Trophoblast cell (in vitro differentiated cells and primary cell): ENCODE measurements around the gene C17orf58.
"Not testable (repeated sequence)": the region's sequence is repeated elsewhere in the genome, so short reads cannot be mapped to it uniquely, and the experiment has no call there.

Experiments used
- DNase-seq, 2 donors: peaks; one replicate each; pipeline ENCODE4 v3.0.0-alpha.2; 2016
- H2AFZ ChIP-seq: 2 replicates; pipeline ENCODE4 v1.6.1; 2013; ENCODE audit warnings: low read length, moderate library complexity, mild to moderate bottlenecking; ENCODE audit not compliant: insufficient read depth, poor library complexity
- H2AK5ac ChIP-seq: 2 replicates; pipeline ENCODE4 v1.6.1; 2013; ENCODE audit warnings: mild to moderate bottlenecking, low read length
- H2BK120ac ChIP-seq: 2 replicates; pipeline ENCODE4 v1.6.1; 2013; ENCODE audit warnings: low read length, mild to moderate bottlenecking, moderate library complexity; ENCODE audit not compliant: insufficient read depth, poor library complexity
- H2BK12ac ChIP-seq: 2 replicates; pipeline ENCODE4 v1.6.1; 2013; ENCODE audit warnings: mild to moderate bottlenecking, low read length, moderate library complexity
- H2BK5ac ChIP-seq: 2 replicates; pipeline ENCODE4 v1.6.1; 2013; ENCODE audit warnings: low read length, low read depth, moderate library complexity, mild to moderate bottlenecking; ENCODE audit not compliant: poor library complexity
- H3K14ac ChIP-seq: 2 replicates; pipeline ENCODE4 v1.6.1; 2013; ENCODE audit warnings: mild to moderate bottlenecking, low read length
- H3K18ac ChIP-seq: 2 replicates; pipeline ENCODE4 v1.6.1; 2013; ENCODE audit warnings: mild to moderate bottlenecking, low read length
- H3K23ac ChIP-seq: 2 replicates; pipeline ENCODE4 v1.6.1; 2013; ENCODE audit warnings: low read length
- H3K27ac ChIP-seq: 2 replicates; pipeline ENCODE4 v1.5.1; 2013; ENCODE audit warnings: low read depth, mild to moderate bottlenecking, inconsistent platforms, low read length, moderate library complexity
- H3K27me3 ChIP-seq: 2 replicates; pipeline ENCODE4 v1.6.1; 2013; ENCODE audit warnings: inconsistent platforms, mild to moderate bottlenecking, low read length, moderate library complexity; ENCODE audit not compliant: insufficient read depth
- H3K36me3 ChIP-seq, 2 experiments: 1 replicate in 1 of 2; 2 replicates in 1 of 2; pipeline ENCODE4 v1.6.1; 2013; ENCODE audit warnings: low read length in 2 of 2, mild to moderate bottlenecking in 2 of 2, moderate library complexity in 1 of 2; ENCODE audit not compliant: insufficient read depth in 2 of 2, control insufficient read depth in 1 of 2
- H3K4ac ChIP-seq: 2 replicates; pipeline ENCODE4 v1.6.1; 2013; ENCODE audit warnings: low read depth, mild to moderate bottlenecking, low read length, moderate library complexity
- H3K4me1 ChIP-seq, 2 experiments: 1 replicate in 1 of 2; 2 replicates in 1 of 2; pipeline ENCODE4 v1.6.1; 2013; ENCODE audit warnings: low read length in 2 of 2, mild to moderate bottlenecking in 2 of 2, moderate library complexity in 1 of 2; ENCODE audit not compliant: insufficient read depth in 2 of 2, control insufficient read depth in 1 of 2
- H3K4me2 ChIP-seq: 2 replicates; pipeline ENCODE4 v1.6.1; 2013; ENCODE audit warnings: inconsistent platforms, mild to moderate bottlenecking, low read length, moderate library complexity
- H3K4me3 ChIP-seq: 2 replicates; pipeline ENCODE4 v1.5.1; 2013; ENCODE audit warnings: mild to moderate bottlenecking, low read depth, low read length, inconsistent platforms
- H3K79me1 ChIP-seq: one replicate; pipeline ENCODE4 v1.6.1; 2013; ENCODE audit warnings: low read length
- H3K79me2 ChIP-seq: 2 replicates; pipeline ENCODE4 v1.6.1; 2013; ENCODE audit warnings: low read length, mild to moderate bottlenecking; ENCODE audit not compliant: control insufficient read depth, insufficient read depth, poor library complexity
- H3K9ac ChIP-seq: 2 replicates; pipeline ENCODE4 v1.6.1; 2013; ENCODE audit warnings: mild to moderate bottlenecking, low read length
- H3K9me3 ChIP-seq: 2 replicates; pipeline ENCODE4 v1.6.1; 2013; ENCODE audit warnings: low read depth, mild to moderate bottlenecking, control low read depth, inconsistent platforms, low read length; ENCODE audit not compliant: insufficient read depth
- H4K12ac ChIP-seq: 2 replicates; pipeline ENCODE4 v1.6.1; 2013; ENCODE audit warnings: low read depth, mild to moderate bottlenecking, low read length, moderate library complexity
- H4K8ac ChIP-seq: 2 replicates; pipeline ENCODE4 v1.6.1; 2013; ENCODE audit warnings: low read depth, mild to moderate bottlenecking, low read length, moderate library complexity
- H4K91ac ChIP-seq: one replicate; pipeline ENCODE4 v1.6.1; 2013; ENCODE audit warnings: low read depth, mild to moderate bottlenecking, low read length, moderate library complexity
- WGBS: extraction: QIAGEN DNeasy Blood & Tissue Kit; methylation state at CpG from one replicate; pipeline ENCODE4 v1.1.7; 2013; ENCODE audit warnings: missing lambda C conversion rate; ENCODE audit not compliant: insufficient read length, insufficient coverage; ENCODE audit errors: extremely low coverage; 5-methylcytosine and 5-hydroxymethylcytosine counted together

The C17orf58 gene

GRCh38 chr17:67970783-67971182 is 25.5 kb downstream of the C17orf58 start:
- no peak overlapping the region for H2AK5ac ChIP-seq
- H2AFZ ChIP-seq: no peak overlapping the region
- H4K8ac ChIP-seq: no peak overlapping the region
- no peak overlapping the region for H2BK120ac ChIP-seq
- H3K27me3 ChIP-seq: no peaks in the 10 kb centered on the region
- H3K27ac ChIP-seq: no peak overlapping the region
- H4K91ac ChIP-seq: no peak overlapping the region
- WGBS: no CpG with 5 or more reads among the region's 7 CpGs
- no peak overlapping the region for H3K23ac ChIP-seq
- no peak overlapping the region for H3K4ac ChIP-seq
- H3K4me2 ChIP-seq: no peak overlapping the region
- no peak for DNase-seq
- H3K4me3 ChIP-seq: no peak overlapping the region
- H3K79me1 ChIP-seq: no peaks in the 10 kb centered on the region
- peak overlapping the region; percentile 75 for H4K12ac ChIP-seq
- H3K9me3 ChIP-seq: no peaks in the 10 kb centered on the region
- no peak overlapping the region for H2BK5ac ChIP-seq
- H3K14ac ChIP-seq: no peak overlapping the region
- peaks cover 15 to 18% of the 10 kb centered on the region in 2 experiments for H3K36me3 ChIP-seq
- no peaks in the 10 kb centered on the region for H3K79me2 ChIP-seq
- H3K4me1 ChIP-seq: peaks cover 5% of the 10 kb centered on the region in 2 experiments
- no peak overlapping the region for H3K18ac ChIP-seq
- H3K9ac ChIP-seq: no peak overlapping the region
- no peak overlapping the region for H2BK12ac ChIP-seq

- not testable (repeated sequence) for H2BK120ac ChIP-seq, H3K9ac ChIP-seq, H2BK5ac ChIP-seq, H3K9me3 ChIP-seq, H3K23ac ChIP-seq, H4K12ac ChIP-seq, H2BK12ac ChIP-seq, H2AFZ ChIP-seq, H3K4me3 ChIP-seq, H2AK5ac ChIP-seq, H3K27ac ChIP-seq, H3K4me2 ChIP-seq, H3K4me1 ChIP-seq, H3K79me1 ChIP-seq, H3K14ac ChIP-seq, H3K18ac ChIP-seq, H3K79me2 ChIP-seq, H4K91ac ChIP-seq, H3K4ac ChIP-seq, H3K27me3 ChIP-seq, H4K8ac ChIP-seq
- DNase-seq: peak; percentile 63 to 86
- whole genome bisulfite sequencing: no CpG with 5 or more reads among the region's 1 CpG
- H3K36me3 ChIP-seq: peaks cover 20 to 25% of the 10 kb centered on the region in 2 experiments
Observed at GRCh38 chr17:67963145-67963572, 33.1 kb downstream of the C17orf58 start.

- H4K12ac ChIP-seq, H3K9me3 ChIP-seq, H3K27ac ChIP-seq, H3K79me1 ChIP-seq, H3K79me2 ChIP-seq, DNase-seq, H3K23ac ChIP-seq, H3K27me3 ChIP-seq, H3K4ac ChIP-seq, H2BK12ac ChIP-seq, H3K18ac ChIP-seq, H3K4me3 ChIP-seq, H3K9ac ChIP-seq, H2AK5ac ChIP-seq, H4K8ac ChIP-seq, H3K14ac ChIP-seq, H2AFZ ChIP-seq, H3K4me1 ChIP-seq, H3K4me2 ChIP-seq, H2BK5ac ChIP-seq, H2BK120ac ChIP-seq, H4K91ac ChIP-seq: not testable (repeated sequence)
- no CpG with 5 or more reads among the region's 2 CpGs for WGBS
- peaks cover 20 to 23% of the 10 kb centered on the region in 2 experiments for H3K36me3 ChIP-seq
Observed at GRCh38 chr17:67962156-67962555, 34.1 kb downstream of the C17orf58 start.

DNA sequence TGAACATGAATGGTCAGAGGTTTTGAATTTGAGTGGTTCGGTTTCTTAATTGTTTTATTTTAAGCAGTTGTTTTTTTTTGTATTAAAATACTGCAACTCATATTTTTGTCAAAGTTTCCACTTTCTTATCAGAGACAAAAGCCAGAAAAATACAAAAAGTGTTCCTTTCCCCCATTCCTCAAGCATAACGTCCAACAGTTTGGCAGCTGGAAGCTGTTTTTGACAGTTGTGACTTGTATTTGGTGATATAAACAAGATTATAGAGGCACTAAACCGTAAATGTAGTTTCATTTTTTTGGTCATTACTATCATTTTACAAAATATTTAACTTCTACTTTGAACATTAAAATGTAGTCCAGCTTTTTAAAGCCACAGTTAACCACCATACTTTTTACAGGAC is 36.0 kb downstream of the C17orf58 start:
- DNase-seq, H3K4me2 ChIP-seq, H3K4me3 ChIP-seq, H2AK5ac ChIP-seq, H3K18ac ChIP-seq, H4K91ac ChIP-seq, H3K4ac ChIP-seq, H2BK5ac ChIP-seq, H3K4me1 ChIP-seq, H3K27ac ChIP-seq, H3K27me3 ChIP-seq, H2AFZ ChIP-seq, H3K79me2 ChIP-seq, H3K23ac ChIP-seq, H3K9me3 ChIP-seq, H3K9ac ChIP-seq, H4K12ac ChIP-seq, H2BK120ac ChIP-seq, H3K14ac ChIP-seq, H3K79me1 ChIP-seq, H4K8ac ChIP-seq, H2BK12ac ChIP-seq: not testable (repeated sequence)
- peaks cover 18 to 23% of the 10 kb centered on the region in 2 experiments for H3K36me3 ChIP-seq
- no CpG with 5 or more reads among the region's 3 CpGs for WGBS
